GM12878 (cell line): Measurements from ENCODE around the gene MDGA2. TPM values are rescaled to one million over a fixed set of nuclear protein-coding genes. Genes with fewer than 3 reads are reported as not detected.

Source experiments
- ATAC-seq: fragments of 200-7000 bp; cut with Tn5 transposase; 3 replicates; pipeline ENCODE4 v1.9.1; 2020; ENCODE audit warnings: mild to moderate bottlenecking, moderate library complexity
- BruUV-seq: library from RNA; stranded (reverse); fragments of 400-500 nt; replicated peaks from 2 replicates; lab custom pipeline; 2021; lab: Mats Ljungman, UMichigan
- CTCF ChIA-PET: fragments of 300-600 bp; sonication (Branson Sonifier 250); formaldehyde crosslinking; extraction: SDS; loops from one replicate; lab custom pipeline; 2021; ENCODE audit warnings: inconsistent platforms; lab: Yijun Ruan, JAX
- POLR2A ChIA-PET: fragments of 350-600 bp; formaldehyde crosslinking; extraction: SDS; loops from one replicate; lab custom pipeline; 2021; ENCODE audit warnings: inconsistent platforms; lab: Charles Lee
- RAD21 ChIA-PET: fragments of 300-600 bp; sonication (Branson Sonifier 250); formaldehyde crosslinking; loops from one replicate; lab custom pipeline; 2023; ENCODE audit warnings: antibody characterized with exemption; ENCODE audit not compliant: unreplicated experiment; lab: Charles Lee
- SMC1A ChIA-PET: fragments of 300-600 bp; sonication (Branson Sonifier 250); formaldehyde crosslinking; loops from one replicate; lab custom pipeline; 2023; ENCODE audit not compliant: unreplicated experiment, uncharacterized antibody; lab: Charles Lee
- DNase-seq: peaks from one replicate; pipeline ENCODE4 v3.0.0-alpha.2; 2011; ENCODE audit warnings: low read depth, low spot score
- FAIRE-seq: peaks from 3 replicates; lab custom pipeline; 2011; peaks lifted over from hg19 to GRCh38; lab: Jason Lieb, UNC
- H2AFZ ChIP-seq: 2 replicates; pipeline ENCODE4 v1.6.0; 2011; ENCODE audit warnings: low read depth, low read length, control low read depth; ENCODE audit not compliant: control insufficient read depth
- H3K27ac ChIP-seq: 2 replicates; pipeline ENCODE4 v1.5.1; 2011; ENCODE audit warnings: control low read depth; ENCODE audit not compliant: control insufficient read depth, insufficient read depth
- H3K27me3 ChIP-seq, 2 experiments: replicated peaks in 1 of 2; 2 replicates each; pipeline versions ENCODE4 v1.6.0 to v1.6.1; 2011; ENCODE audit warnings: low read length in 1 of 2; ENCODE audit not compliant: control insufficient read depth in 2 of 2, insufficient read depth in 2 of 2
- H3K36me3 ChIP-seq, 2 experiments: 2 replicates each; pipeline ENCODE4 v1.5.1; 2011; ENCODE audit warnings: low read length in 1 of 2; ENCODE audit not compliant: control insufficient read depth in 2 of 2, insufficient read depth in 2 of 2
- H3K4me1 ChIP-seq: 2 replicates; pipeline ENCODE4 v1.6.1; 2011; ENCODE audit warnings: mild to moderate bottlenecking, low read length, moderate library complexity, mixed read lengths; ENCODE audit not compliant: control insufficient read depth, insufficient read depth
- H3K4me2 ChIP-seq: 2 replicates; pipeline ENCODE4 v1.6.0; 2011; ENCODE audit warnings: control low read depth; ENCODE audit not compliant: control insufficient read depth, insufficient read depth
- H3K4me3 ChIP-seq: fragments of 200-600 bp; sonication (generic); 2 replicates; pipeline ENCODE4 v1.5.1; 2016
- H3K79me2 ChIP-seq: 2 replicates; pipeline ENCODE4 v1.6.0; 2011; ENCODE audit warnings: low read length; ENCODE audit not compliant: control insufficient read depth, insufficient read depth
- H3K9ac ChIP-seq: 2 replicates; pipeline ENCODE4 v1.8.0; 2011; ENCODE audit warnings: low read length, control low read depth, mixed read lengths; ENCODE audit not compliant: control insufficient read depth, insufficient read depth
- H3K9me3 ChIP-seq: replicated peaks from 3 replicates; pipeline ENCODE4 v1.5.1; 2011; ENCODE audit warnings: mild to moderate bottlenecking, low read length; ENCODE audit not compliant: control insufficient read depth, insufficient read depth
- H4K20me1 ChIP-seq: 2 replicates; pipeline ENCODE4 v1.6.0; 2011; ENCODE audit not compliant: control insufficient read depth, insufficient read depth
- BHLHE40 ChIP-seq, 2 experiments: fragments of 450-650 bp in 1 of 2; IDR thresholded peaks; 2 replicates each; pipeline ENCODE4 v1.6.1; 2011 to 2017; ENCODE audit warnings: low read depth in 2 of 2, borderline replicate concordance in 1 of 2, improper control_type of control experiment in 1 of 2, low read length in 1 of 2, mild to moderate bottlenecking in 1 of 2
- EZH2 ChIP-seq: IDR thresholded peaks from 2 replicates; pipeline ENCODE4 v1.6.1; 2012; ENCODE audit warnings: low read depth, mild to moderate bottlenecking, control low read depth, inconsistent platforms, low read length, borderline replicate concordance; ENCODE audit not compliant: control insufficient read depth
- HCFC1 ChIP-seq: fragments of 150-350 bp; IDR thresholded peaks from 2 replicates; pipeline ENCODE4 v1.6.1; 2014; ENCODE audit warnings: low read length
- MXI1 ChIP-seq: fragments of 150-350 bp; IDR thresholded peaks from 2 replicates; pipeline ENCODE4 v1.6.1; 2011; ENCODE audit warnings: low read depth, mild to moderate bottlenecking, inconsistent platforms, low read length, improper control_type of control experiment
- MYB ChIP-seq: fragments of 150-350 bp; IDR thresholded peaks from 2 replicates; pipeline ENCODE4 v1.6.1; 2014; ENCODE audit warnings: mild to moderate bottlenecking, low read depth, low read length, borderline replicate concordance
- RAD21 ChIP-seq: IDR thresholded peaks from 2 replicates; pipeline ENCODE4 v1.6.1; 2011; ENCODE audit warnings: mild to moderate bottlenecking, low read depth, low read length, moderate library complexity; ENCODE audit not compliant: insufficient read depth
- YY1 ChIP-seq: IDR thresholded peaks from 2 replicates; pipeline ENCODE4 v1.6.1; 2011; ENCODE audit warnings: low read depth, mild to moderate bottlenecking, low read length
- ZNF217 ChIP-seq: fragments of 450-650 bp; IDR thresholded peaks from 2 replicates; pipeline ENCODE4 v1.6.1; 2017; ENCODE audit warnings: antibody characterized with exemption, mild to moderate bottlenecking
- in situ Hi-C: fragments of 300-500 bp; cut with MboI; formaldehyde crosslinking; loops from 9 replicates; pipeline ENCODE4 v1.14.3; 2018; ENCODE audit warnings: mixed read lengths
- intact Hi-C: fragments of 100-400 bp; cut with micrococcal nuclease; formaldehyde crosslinking; loops from one replicate; pipeline ENCODE4 v1.14.2; 2022; ENCODE audit not compliant: unreplicated experiment
- polyA plus RNA-seq, 11 experiments: library from polyadenylated mRNA; depleted of rRNA in 4 of 11; unstranded in 6 of 11; stranded (reverse) in 5 of 11; fragments of >200 nt; fragmentation: Nextera tagmentation in 4 of 11; fragmentation: Illumina TruSeq in 1 of 11; extraction: Ambion mirVana in 4 of 11; extraction: Trizol in 1 of 11; gene quantifications; 1 replicate in 1 of 11; 2 replicates in 10 of 11; pipeline versions ENCODE4 v1.2.1 to v1.2.3, GENCODE V29; 2011 to 2016; ENCODE audit warnings: inconsistent platforms in 2 of 11, missing spikeins in 2 of 11, low read depth in 1 of 11
- total RNA-seq, 4 experiments: library from RNA; depleted of rRNA in 3 of 4; stranded (reverse); fragments of >200 nt in 3 of 4; fragmentation: Illumina TruSeq in 1 of 4; extraction: Trizol in 1 of 4; gene quantifications; 2 replicates each; pipeline versions ENCODE4 v1.2.1 to v1.2.3, GENCODE V29; 2013 to 2021
- TF ChIP-seq, protein P1 (sequence below): fragments of 450-650 bp; IDR thresholded peaks from 2 replicates; pipeline ENCODE4 v1.6.1; 2014; ENCODE audit warnings: mild to moderate bottlenecking

The MDGA2 gene
- total and polyA plus RNA-seq, 10 of the 15 experiments (the other 5 are each of a cell fraction or from before 2014, with no cell fraction given), result not detected

DNA sequence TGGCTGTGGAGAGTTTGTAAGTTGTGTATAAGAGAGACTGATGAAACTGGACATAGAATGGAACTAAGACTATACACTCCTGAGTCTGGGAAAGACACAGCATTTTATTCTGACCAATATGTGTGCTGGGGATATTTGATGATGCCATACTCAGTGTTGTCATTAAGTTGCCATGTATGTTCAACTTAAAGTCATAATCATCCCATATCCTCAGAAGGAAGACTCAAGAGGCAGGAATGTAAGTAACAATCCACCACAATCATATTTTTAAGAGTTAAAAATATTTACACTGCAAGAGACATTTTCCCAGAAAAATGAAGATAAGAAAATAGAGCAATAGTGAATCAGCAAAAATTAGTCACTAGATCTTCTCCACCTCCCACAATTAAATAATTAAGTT is 120.1 kb downstream of the MDGA2 start:
- no peaks in the 10 kb centered on the region for H3K27me3 ChIP-seq
- H3K9me3 ChIP-seq, result no peaks in the 10 kb centered on the region
- CTCF ChIA-PET, result no interaction called here
- H2AFZ ChIP-seq, result no peak overlapping the region
- SMC1A ChIA-PET, result no interaction called here
- intact Hi-C loops (no loop called here), in situ Hi-C loops (no loop called here)
- H3K4me1 ChIP-seq, result no peaks in the 10 kb centered on the region
- no peaks in the 10 kb centered on the region for H3K79me2 ChIP-seq
- no peak overlapping the region for H3K9ac ChIP-seq
- FAIRE-seq, result no peak
- no peak overlapping the region for H3K27ac ChIP-seq
- RAD21 ChIA-PET, result no interaction called here
- H3K4me3 ChIP-seq, result no peak overlapping the region
- BruUV-seq, result no TSS peak
- H4K20me1 ChIP-seq, result no peaks in the 10 kb centered on the region
- H3K4me2 ChIP-seq, result no peak overlapping the region
- no peaks in the 10 kb centered on the region for H3K36me3 ChIP-seq
- no peak for TF ChIP-seq YY1
- TF ChIP-seq BHLHE40 (IDR thresholded peaks at IDR 0.05; ENCODE audit: borderline replicate concordance in 1 of 2, low read depth in 2 of 2, low read length in 1 of 2), result no peak
- TF ChIP-seq MYB, result no peak
- TF ChIP-seq, protein P1, sequence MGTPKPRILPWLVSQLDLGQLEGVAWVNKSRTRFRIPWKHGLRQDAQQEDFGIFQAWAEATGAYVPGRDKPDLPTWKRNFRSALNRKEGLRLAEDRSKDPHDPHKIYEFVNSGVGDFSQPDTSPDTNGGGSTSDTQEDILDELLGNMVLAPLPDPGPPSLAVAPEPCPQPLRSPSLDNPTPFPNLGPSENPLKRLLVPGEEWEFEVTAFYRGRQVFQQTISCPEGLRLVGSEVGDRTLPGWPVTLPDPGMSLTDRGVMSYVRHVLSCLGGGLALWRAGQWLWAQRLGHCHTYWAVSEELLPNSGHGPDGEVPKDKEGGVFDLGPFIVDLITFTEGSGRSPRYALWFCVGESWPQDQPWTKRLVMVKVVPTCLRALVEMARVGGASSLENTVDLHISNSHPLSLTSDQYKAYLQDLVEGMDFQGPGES, result no peak
- TF ChIP-seq HCFC1, result no peak
- no peak for TF ChIP-seq EZH2
- TF ChIP-seq RAD21, result no peak
- no peak for TF ChIP-seq ZNF217
- TF ChIP-seq MXI1, result no peak
- POLR2A ChIA-PET, result no interaction called here
- ATAC-seq, result no peak
- DNase-seq, result no peak
